ENCODE results near the gene NMT1. TPM values are rescaled to one million over a fixed set of nuclear protein-coding genes. Genes with fewer than 3 reads are reported as not detected.
A peak's percentile ranks its signal among the peaks of the same experiment; 100 is the strongest.

The NMT1 gene
- total RNA-seq, 3 donors from 2014 or later: 81.9 to 130 (median 84.0) TPM

- Histone ChIP-seq H3K4me1 (no peaks in the 10 kb centered on the region), H3K9me3 (no peaks in the 10 kb centered on the region), H3K27me3 (no peaks in the 10 kb centered on the region), H3K36me3 (no peaks in the 10 kb centered on the region), H3K4me3 (no peak overlapping the region), H3K27ac (no peak overlapping the region)
- intact Hi-C loops (cut with DNase I; ENCODE audit: low total_unique reads): loop anchor here (10.0 kb wide), 1 partner anchor 75 kb away; no protein-coding TSS in a partner anchor
- TF ChIP-seq CTCF (IDR thresholded peaks at IDR 0.05) (no peak), POLR2A (IDR thresholded peaks at IDR 0.05) (no peak), POLR2AphosphoS5 (IDR thresholded peaks at IDR 0.05) (no peak)
- DNase-seq (ENCODE audit: low spot score in 2 of 2): no peak
Observed at GRCh38 chr17:45029758-45030423, 31.2 kb upstream of the NMT1 start.

GRCh38 chr17:45030733-45031132 lies 30.4 kb upstream of the NMT1 start:
- intact Hi-C loops (cut with DNase I; ENCODE audit: low total_unique reads): no loop called here
- Histone ChIP-seq H3K4me1 (no peaks in the 10 kb centered on the region), H3K4me3 (no peak overlapping the region), H3K9me3 (no peaks in the 10 kb centered on the region), H3K27me3 (no peaks in the 10 kb centered on the region), H3K27ac (no peak overlapping the region), H3K36me3 (no peaks in the 10 kb centered on the region)
- no peak for DNase-seq (ENCODE audit: low spot score in 2 of 2)
- no peak for TF ChIP-seq POLR2AphosphoS5 (IDR thresholded peaks at IDR 0.05)
- TF ChIP-seq POLR2A (IDR thresholded peaks at IDR 0.05): no peak
- TF ChIP-seq CTCF (IDR thresholded peaks at IDR 0.05): no peak

- TF ChIP-seq POLR2AphosphoS5 (IDR thresholded peaks at IDR 0.05): no peak
- TF ChIP-seq CTCF (IDR thresholded peaks at IDR 0.05): no peak
- no peak for TF ChIP-seq POLR2A (IDR thresholded peaks at IDR 0.05)
Observed at GRCh38 chr17:45031231-45032173, 29.6 kb upstream of the NMT1 start.

GRCh38 chr17:45032174-45032541 lies 29.0 kb upstream of the NMT1 start:
- Histone ChIP-seq H3K36me3 (no peaks in the 10 kb centered on the region), H3K27me3 (no peaks in the 10 kb centered on the region), H3K4me1 (no peaks in the 10 kb centered on the region), H3K27ac (no peak overlapping the region), H3K4me3 (no peak overlapping the region), H3K9me3 (no peaks in the 10 kb centered on the region)
- TF ChIP-seq CTCF (IDR thresholded peaks at IDR 0.05): no peak
- TF ChIP-seq POLR2A (IDR thresholded peaks at IDR 0.05): no peak
- DNase-seq (ENCODE audit: low spot score in 2 of 2): no peak
- intact Hi-C loops (cut with DNase I; ENCODE audit: low total_unique reads): no loop called here

More at GRCh38 chr17:45031231-45032173, 29.6 kb upstream of the NMT1 start:
- DNase-seq (ENCODE audit: low spot score in 2 of 2): no peak
- Histone ChIP-seq H3K9me3 (no peaks in the 10 kb centered on the region), H3K36me3 (no peaks in the 10 kb centered on the region), H3K4me3 (no peak overlapping the region), H3K27me3 (no peaks in the 10 kb centered on the region), H3K27ac (no peak overlapping the region), H3K4me1 (no peaks in the 10 kb centered on the region)
- intact Hi-C loops (cut with DNase I; ENCODE audit: low total_unique reads): no loop called here

GRCh38 chr17:45034599-45034998 lies 26.5 kb upstream of the NMT1 start:
- no peaks in the 10 kb centered on the region for H3K36me3 ChIP-seq
- H3K27me3 ChIP-seq: no peaks in the 10 kb centered on the region
- intact Hi-C loops (cut with DNase I; ENCODE audit: low total_unique reads): no loop called here
- H3K4me1 ChIP-seq: peaks cover 7 to 16% of the 10 kb centered on the region in 2 donors
- H3K4me3 ChIP-seq: no peak overlapping the region
- DNase-seq (ENCODE audit: low spot score in 2 of 2): no peak
- TF ChIP-seq POLR2AphosphoS5 (IDR thresholded peaks at IDR 0.05) (no peak), CTCF (IDR thresholded peaks at IDR 0.05) (no peak), POLR2A (IDR thresholded peaks at IDR 0.05) (no peak)
- no peaks in the 10 kb centered on the region for H3K9me3 ChIP-seq
- H3K27ac ChIP-seq: peak overlapping the region; percentile 10 to 42
